Neural cell (in vitro differentiated cells): ENCODE data around the gene CEP85L.

ENCODE experiments used
- CTCF ChIP-seq: fragments of 450-650 bp; IDR thresholded peaks from 2 replicates; pipeline ENCODE4 v1.5.1; 2014; ENCODE audit warnings: antibody characterized with exemption, mild to moderate bottlenecking, moderate library complexity; ENCODE audit not compliant: poor library complexity, severe bottlenecking
- EP300 ChIP-seq: fragments of 450-650 bp; conservative IDR thresholded peaks from 2 replicates; pipeline ENCODE4 v1.6.1; 2014; ENCODE audit warnings: antibody characterized with exemption, mild to moderate bottlenecking, moderate library complexity; ENCODE audit not compliant: poor library complexity, severe bottlenecking
- EZH2 ChIP-seq: fragments of 200-600, 300-800 bp; shearing (Covaris generic), sonication (generic); IDR thresholded peaks from 2 replicates; pipeline ENCODE4 v1.6.1; 2014; ENCODE audit warnings: antibody characterized with exemption, low read length, borderline replicate concordance, mild to moderate bottlenecking; ENCODE audit not compliant: insufficient read depth, poor library complexity, severe bottlenecking
- MXI1 ChIP-seq: fragments of 450-650 bp; conservative IDR thresholded peaks from 2 replicates; pipeline ENCODE4 v1.6.1; 2014; ENCODE audit warnings: antibody characterized with exemption, mild to moderate bottlenecking; ENCODE audit not compliant: poor library complexity, severe bottlenecking
- POLR2AphosphoS5 ChIP-seq: IDR thresholded peaks from 2 replicates; pipeline ENCODE4 v1.6.1; 2012
- RAD21 ChIP-seq: fragments of 450-650 bp; conservative IDR thresholded peaks from 2 replicates; pipeline ENCODE4 v1.6.1; 2014; ENCODE audit warnings: antibody characterized with exemption, mild to moderate bottlenecking, moderate library complexity
- SMC3 ChIP-seq: fragments of 450-650 bp; conservative IDR thresholded peaks from 2 replicates; pipeline ENCODE4 v1.6.1; 2014; ENCODE audit warnings: antibody characterized with exemption, mild to moderate bottlenecking, moderate library complexity; ENCODE audit not compliant: poor library complexity
- TAF1 ChIP-seq: IDR thresholded peaks from 2 replicates; pipeline ENCODE4 v1.6.1; 2012; ENCODE audit warnings: low read depth

GRCh38 chr6:118581489-118581959, 69.9 kb downstream of the CEP85L start:
- TF ChIP-seq POLR2AphosphoS5 (no peak), CTCF (no peak), SMC3 (no peak), EZH2 (no peak), RAD21 (no peak), EP300 (no peak), TAF1 (no peak), MXI1 (no peak)
